ENCODE results near the gene HNRNPAB.
"Not testable (repeated sequence)": the region's sequence is repeated elsewhere in the genome, so short reads cannot be mapped to it uniquely, and the experiment has no call there.

Gene HNRNPAB

DNA sequence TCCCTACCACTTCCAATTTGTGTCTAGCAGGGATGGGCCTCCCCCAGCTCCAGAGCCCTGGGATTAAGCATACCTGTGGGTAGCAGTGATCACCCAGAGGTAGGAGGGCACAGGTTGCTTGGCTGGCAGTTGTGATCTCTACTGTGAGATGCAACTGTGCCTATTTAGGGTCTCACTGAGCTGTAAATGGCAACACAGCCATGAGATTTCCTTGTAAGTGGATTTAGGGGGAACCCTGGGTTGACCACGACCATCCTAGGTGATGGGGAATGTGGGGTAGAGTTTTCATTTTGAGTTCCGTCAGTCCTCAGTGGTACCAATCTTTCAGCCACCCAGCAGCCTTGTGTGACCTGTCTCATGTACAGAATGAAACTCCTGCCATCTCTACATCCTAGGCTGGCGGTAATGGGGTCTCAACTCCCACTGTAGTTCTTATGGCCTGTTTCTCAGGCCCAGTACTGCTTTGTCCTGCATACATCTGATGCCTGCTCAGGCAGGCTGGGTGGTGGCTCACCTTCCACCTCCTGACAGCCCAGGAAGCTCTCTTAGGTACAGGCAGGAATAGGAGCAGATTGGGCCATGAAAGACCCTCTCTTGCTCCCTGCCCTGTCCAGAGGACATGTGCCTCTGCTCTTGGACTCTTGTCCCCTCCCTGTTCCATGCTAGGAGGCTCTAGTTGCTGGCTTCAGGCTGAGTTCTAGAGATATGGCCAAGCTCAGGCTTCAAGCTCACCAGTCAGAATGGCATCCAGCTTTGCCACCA is 8.1 kb downstream of the HNRNPAB start:
- no peak for DNase-seq (ENCODE audit: low read depth in 2 of 2)

DNA sequence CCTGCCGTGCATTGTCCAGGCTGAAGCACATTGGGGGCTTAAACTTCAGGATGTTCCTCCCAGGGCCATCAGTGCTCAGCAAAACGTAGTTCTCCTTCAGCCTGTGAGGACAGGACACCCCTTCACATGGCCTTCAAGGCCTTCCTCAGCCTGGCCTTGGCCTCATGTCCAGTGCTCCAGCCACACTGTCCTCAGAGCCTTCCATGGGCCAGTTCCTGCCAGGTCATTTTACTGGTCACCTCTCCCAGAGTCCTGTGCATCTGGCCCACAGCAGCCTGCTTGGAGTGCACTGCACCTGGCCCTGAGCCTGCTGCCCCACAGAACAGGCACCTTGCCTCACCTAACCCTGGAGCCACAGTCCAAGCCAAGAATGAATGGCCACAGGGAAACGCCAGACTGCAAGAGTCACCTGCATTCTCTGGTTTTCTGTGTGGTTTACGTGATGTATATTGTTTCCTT is 8.7 kb downstream of the HNRNPAB start:
- DNase-seq (ENCODE audit: low read depth in 2 of 2): no peak

GRCh38 chr5:178213748-178214151 is 9.4 kb downstream of the HNRNPAB start:
- DNase-seq (ENCODE audit: low read depth in 2 of 2): no peak

DNA sequence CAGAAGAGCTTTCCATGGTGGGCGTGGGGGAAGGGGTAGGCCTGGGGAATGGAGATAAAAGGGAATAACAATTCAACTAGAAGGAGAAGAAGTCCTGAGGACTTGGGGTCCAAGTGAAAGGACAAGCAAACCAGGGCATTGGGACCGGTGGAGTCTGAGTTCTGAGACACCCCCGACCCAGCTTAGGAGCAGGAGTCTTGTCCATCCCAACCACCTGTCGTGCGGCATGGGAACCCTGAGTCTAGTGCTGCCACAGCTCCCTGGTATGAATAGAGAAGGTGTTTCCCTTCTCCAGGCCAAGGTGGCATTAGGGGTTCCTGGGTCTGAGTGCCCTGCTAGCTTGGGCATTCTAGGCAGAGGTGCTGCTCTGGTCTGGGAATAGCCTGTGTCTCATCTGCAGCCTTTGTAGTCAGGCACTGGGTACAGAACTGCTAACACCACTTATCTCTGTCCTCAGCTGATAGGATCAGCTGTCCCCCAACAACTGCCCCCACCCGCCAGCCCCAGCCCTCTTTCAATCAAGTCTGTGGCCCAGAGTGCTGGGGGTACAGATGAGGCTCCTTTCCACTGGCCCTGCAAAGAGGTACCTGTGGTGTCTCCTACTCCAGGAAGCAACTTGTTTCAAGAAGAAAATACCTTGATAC is 9.9 kb downstream of the HNRNPAB start:
- no peak for DNase-seq (ENCODE audit: low read depth in 2 of 2)

- DNase-seq (ENCODE audit: low read depth in 2 of 2): no peak
These were observed 11.1 kb downstream of the HNRNPAB start for GRCh38 chr5:178215280-178216002.

GRCh38 chr5:178216088-178216534 is 11.8 kb downstream of the HNRNPAB start:
- DNase-seq (ENCODE audit: low read depth in 2 of 2): no peak

GRCh38 chr5:178216779-178217178 is 12.4 kb downstream of the HNRNPAB start:
- no peak for DNase-seq (ENCODE audit: low read depth in 2 of 2)

DNA sequence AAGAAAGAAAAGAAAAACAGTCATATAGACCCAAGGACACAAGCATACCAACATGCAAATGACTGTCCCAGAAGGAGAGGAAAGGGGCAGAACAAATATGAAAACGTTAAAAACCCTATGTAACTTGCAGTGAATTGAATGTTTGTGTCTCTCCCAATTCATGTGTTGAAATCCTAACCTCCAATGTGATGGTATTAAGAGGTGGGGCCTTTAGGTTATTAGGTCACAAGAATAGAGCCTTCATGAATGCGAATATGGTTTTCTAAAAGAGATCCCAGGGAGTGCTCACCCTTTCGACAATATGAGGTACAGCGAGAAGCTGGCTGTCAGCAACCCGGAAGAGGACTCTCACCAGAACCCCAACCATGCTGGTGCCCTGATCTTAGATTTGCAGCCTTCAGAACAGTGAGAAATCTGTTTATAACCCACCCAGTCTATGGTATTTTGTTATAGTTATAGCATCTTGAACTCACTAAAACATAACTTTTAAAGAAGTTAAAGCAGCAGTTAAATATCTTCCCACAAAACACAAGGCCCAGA is 14.0 kb downstream of the HNRNPAB start:
- DNase-seq (ENCODE audit: low read depth in 2 of 2): no peak

DNA sequence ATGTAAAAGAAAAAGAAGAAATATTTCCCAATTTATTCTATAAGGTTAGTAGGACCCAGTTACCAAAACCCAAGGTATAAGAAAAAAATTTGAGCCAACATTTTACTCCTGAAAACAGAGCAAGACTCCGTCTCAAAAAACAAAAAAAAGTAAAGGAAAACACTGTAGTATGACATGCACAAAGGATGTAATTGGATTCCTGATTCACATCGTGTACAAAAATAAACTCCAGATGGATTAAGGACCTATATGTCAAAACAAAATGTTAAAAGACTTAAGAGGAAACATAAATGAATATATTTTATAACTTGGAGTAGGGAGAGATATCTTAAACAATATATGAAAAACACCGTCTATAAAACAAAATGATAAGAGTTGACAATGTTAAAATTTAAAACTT is 14.5 kb downstream of the HNRNPAB start:
- no peak for DNase-seq (ENCODE audit: low read depth in 2 of 2)

DNA sequence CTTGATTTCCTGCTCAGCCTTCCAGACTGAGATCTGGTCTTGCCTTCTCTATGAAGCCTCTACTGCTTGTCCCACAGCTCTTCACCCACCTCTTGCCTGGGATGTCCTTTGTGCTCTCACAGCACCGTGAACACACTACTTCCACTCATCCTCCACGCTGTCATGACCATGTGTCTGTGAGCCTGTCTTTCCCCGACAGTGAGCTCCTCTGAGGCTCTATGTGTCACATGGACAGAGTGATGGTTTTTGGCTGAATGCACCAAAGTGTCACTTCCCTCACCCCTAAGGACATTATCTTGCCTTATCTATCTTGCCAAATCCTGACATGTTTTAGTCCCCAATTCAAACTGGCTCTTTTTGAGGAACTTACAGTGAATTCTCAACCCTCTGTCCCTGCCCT is 16.9 kb downstream of the HNRNPAB start:
- no peak for DNase-seq (ENCODE audit: low read depth in 2 of 2)

DNA sequence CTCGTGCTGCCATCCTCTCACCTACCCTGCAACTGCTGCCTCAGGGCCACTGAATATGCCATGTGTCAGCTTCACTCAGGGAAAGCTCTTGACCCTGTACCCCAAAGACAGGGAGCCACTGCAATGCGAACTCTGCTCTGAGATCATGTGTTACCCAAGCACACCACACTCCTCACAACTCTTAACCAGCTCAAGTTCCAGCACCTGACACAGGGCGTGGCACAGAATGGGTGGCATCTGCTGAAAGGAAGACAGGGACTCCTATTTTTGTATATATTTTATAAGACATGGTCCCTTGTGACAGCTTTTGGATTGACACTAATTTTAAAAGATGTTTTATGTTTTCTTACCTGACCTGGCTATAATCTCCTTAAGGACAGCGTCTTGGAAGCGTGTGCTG is 17.5 kb downstream of the HNRNPAB start:
- DNase-seq (ENCODE audit: low read depth in 2 of 2): no peak

DNA sequence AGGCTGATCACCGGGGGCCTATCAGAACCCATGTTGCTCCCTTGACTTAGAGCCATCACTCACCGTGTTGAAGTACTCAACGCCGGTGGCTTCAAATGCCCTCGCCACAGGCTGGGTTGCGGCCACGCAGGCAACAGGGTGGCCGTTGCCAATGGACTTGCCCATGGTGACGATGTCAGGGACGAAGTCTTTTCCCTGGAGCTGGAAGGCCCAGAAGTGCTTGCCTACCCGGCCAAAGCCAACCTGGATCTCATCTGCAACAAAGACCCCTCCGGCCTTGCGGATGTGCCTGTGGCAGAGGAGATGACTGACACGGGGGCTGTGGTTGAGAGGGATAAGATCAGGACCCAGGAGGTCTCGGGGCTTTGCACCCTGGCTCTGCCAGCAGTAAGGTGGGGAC is 18.0 kb downstream of the HNRNPAB start:
- DNase-seq (ENCODE audit: low read depth in 2 of 2): no peak

GRCh38 chr5:178223196-178223773 is 19.0 kb downstream of the HNRNPAB start:
- no peak for DNase-seq (ENCODE audit: low read depth in 2 of 2)

DNA sequence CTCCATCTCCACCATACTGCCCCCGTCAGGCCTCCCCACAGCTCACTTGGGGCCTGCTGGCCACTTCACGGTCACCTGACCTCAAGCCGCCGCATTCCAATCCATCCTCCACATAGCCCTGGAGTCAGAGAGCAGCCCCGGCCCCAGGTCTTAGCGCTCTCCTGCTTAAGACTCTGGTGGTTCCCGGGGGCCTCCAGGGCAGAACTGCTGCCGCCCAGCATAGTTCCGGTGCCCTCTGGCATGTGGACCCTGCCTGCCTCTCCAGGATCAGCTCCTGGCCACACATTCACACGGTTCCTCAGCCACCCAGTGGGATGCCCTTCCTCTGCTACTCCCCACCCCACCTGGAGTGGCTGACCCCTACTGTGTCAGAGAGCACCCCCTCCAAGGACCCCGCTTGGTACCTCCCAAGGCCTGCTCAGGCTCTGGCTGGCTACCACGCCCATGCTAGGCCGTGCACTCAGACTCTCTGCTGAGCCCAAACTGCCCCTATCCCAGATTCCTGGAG is 19.5 kb downstream of the HNRNPAB start:
- no peak for DNase-seq (ENCODE audit: low read depth in 2 of 2)

GRCh38 chr5:178224403-178224802 is 20.1 kb downstream of the HNRNPAB start:
- no peak for DNase-seq (ENCODE audit: low read depth in 2 of 2)

DNA sequence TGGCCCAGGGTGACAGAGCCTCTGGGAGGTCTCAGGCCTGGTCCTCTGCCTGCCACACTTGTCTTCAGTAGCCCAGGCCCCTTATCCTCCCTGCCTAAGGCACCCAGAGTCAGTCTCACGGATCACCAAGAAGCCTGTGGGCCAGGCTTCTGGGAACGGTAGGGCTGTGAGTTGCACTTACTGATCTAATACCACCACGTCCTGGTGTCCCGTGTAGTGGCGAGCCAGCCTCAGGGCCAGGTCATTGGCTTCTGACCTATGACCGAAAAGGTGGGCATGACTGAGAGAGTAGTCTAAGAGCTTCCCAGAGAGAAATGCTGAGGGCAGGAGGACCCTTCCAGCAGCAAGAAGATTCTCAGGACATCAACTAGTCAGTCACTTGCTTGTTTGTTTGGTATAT is 20.8 kb downstream of the HNRNPAB start:
- no peak for DNase-seq (ENCODE audit: low read depth in 2 of 2)

- no peak for DNase-seq (ENCODE audit: low read depth in 2 of 2)
These were observed 22.9 kb downstream of the HNRNPAB start for GRCh38 chr5:178227138-178227659.

DNA sequence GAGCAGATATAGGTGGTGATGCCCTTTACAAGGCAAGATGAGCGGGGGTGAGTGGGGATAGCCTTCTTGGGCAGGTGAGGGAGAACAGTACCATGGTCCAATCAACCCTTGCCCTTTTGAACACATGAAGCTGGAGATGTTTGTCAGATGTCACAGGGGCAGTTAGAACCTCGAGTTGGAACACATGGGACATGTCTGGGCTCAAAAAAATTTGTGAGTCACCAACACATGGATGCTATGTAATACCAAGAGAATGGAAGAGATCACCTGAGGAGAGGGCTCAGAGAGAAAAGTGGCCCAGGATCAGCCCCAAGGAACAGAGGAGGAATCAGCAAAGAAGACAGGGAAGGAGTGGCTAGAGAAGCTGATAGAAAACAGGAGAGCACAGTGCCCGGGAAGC is 23.6 kb downstream of the HNRNPAB start:
- no peak for DNase-seq (ENCODE audit: low read depth in 2 of 2)

- no peak for DNase-seq (ENCODE audit: low read depth in 2 of 2)
These were observed 24.3 kb downstream of the HNRNPAB start for GRCh38 chr5:178228609-178229008.

- DNase-seq (ENCODE audit: low read depth in 2 of 2): not testable (repeated sequence)
These were observed 24.8 kb downstream of the HNRNPAB start for GRCh38 chr5:178229111-178229510.

DNA sequence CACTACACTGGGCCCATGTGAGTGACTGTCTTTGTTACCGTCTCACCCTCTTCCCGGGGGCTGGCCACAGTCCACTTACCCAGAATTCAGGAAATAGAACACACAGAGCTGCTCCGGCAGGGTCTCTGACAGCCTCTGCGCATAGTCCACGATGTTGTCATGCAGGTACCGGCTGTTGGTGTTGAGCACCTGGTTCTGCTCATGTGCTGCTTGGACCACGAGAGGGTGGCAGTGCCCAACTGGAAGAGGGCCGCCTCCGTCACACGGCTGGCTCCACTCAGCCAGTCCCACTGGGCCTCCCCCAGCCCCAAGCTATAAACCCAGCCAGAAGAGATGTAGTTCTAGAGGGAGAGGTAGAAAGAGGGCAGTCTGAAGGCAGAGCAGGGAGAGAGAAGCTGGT is 25.5 kb downstream of the HNRNPAB start:
- DNase-seq (ENCODE audit: low read depth in 2 of 2): no peak

All from activated CD8-positive, alpha-beta memory T cell treated with anti-CD3 and anti-CD28 coated beads for 4 hours (primary cell).